ENCODE results near the gene AVEN.
A peak's percentile ranks its signal among the peaks of the same experiment; 100 is the strongest.

Gene AVEN

GRCh38 chr15:33963831-33964664 is 75.0 kb downstream of the AVEN start:
- no peaks in the 10 kb centered on the region for H3K9me3 Mint-ChIP-seq
- no peaks in the 10 kb centered on the region for H3K36me3 Mint-ChIP-seq (ENCODE audit: low read depth)
- no peak overlapping the region for H3K4me3 Mint-ChIP-seq

GRCh38 chr15:33960549-33960935 is 78.5 kb downstream of the AVEN start:
- no peak for TF ChIP-seq CTCF (IDR thresholded peaks at IDR 0.05; ENCODE audit: unreplicated experiment in 3 of 3)
- no peaks in the 10 kb centered on the region for H3K9me3 Mint-ChIP-seq
- peaks cover 4% of the 10 kb centered on the region for H3K4me1 Mint-ChIP-seq
- H3K27ac Mint-ChIP-seq: no peak overlapping the region
- no peaks in the 10 kb centered on the region for H3K36me3 Mint-ChIP-seq (ENCODE audit: low read depth)
- no peak overlapping the region for H3K4me3 Mint-ChIP-seq
- no peaks in the 10 kb centered on the region for H3K27me3 Mint-ChIP-seq (ENCODE audit: low read depth)

More at GRCh38 chr15:33963831-33964664, 75.0 kb downstream of the AVEN start:
- Mint-ChIP-seq H3K27ac (no peak overlapping the region), H3K4me1 (peaks cover 4% of the 10 kb centered on the region), H3K27me3 (ENCODE audit: low read depth) (no peaks in the 10 kb centered on the region)
- peak; percentile 57 to 66 (median 62) for TF ChIP-seq CTCF (IDR thresholded peaks at IDR 0.05; ENCODE audit: unreplicated experiment in 3 of 3)

- no peak for TF ChIP-seq CTCF (IDR thresholded peaks at IDR 0.05; ENCODE audit: unreplicated experiment in 3 of 3)
Observed at GRCh38 chr15:33959844-33960548, 79.0 kb downstream of the AVEN start.

GRCh38 chr15:33956397-33956796 is 82.6 kb downstream of the AVEN start:
- Mint-ChIP-seq H3K27ac (no peak overlapping the region), H3K4me1 (peaks cover 4% of the 10 kb centered on the region), H3K4me3 (no peak overlapping the region), H3K9me3 (peaks cover 6% of the 10 kb centered on the region), H3K36me3 (ENCODE audit: low read depth) (no peaks in the 10 kb centered on the region), H3K27me3 (ENCODE audit: low read depth) (no peaks in the 10 kb centered on the region)
- TF ChIP-seq CTCF (IDR thresholded peaks at IDR 0.05; ENCODE audit: unreplicated experiment in 3 of 3): no peak

More at GRCh38 chr15:33959844-33960548, 79.0 kb downstream of the AVEN start:
- Mint-ChIP-seq H3K4me3 (no peak overlapping the region), H3K27ac (no peak overlapping the region), H3K9me3 (no peaks in the 10 kb centered on the region), H3K27me3 (ENCODE audit: low read depth) (no peaks in the 10 kb centered on the region), H3K36me3 (ENCODE audit: low read depth) (no peaks in the 10 kb centered on the region), H3K4me1 (peaks cover 4% of the 10 kb centered on the region)

- no peak for TF ChIP-seq CTCF (IDR thresholded peaks at IDR 0.05; ENCODE audit: unreplicated experiment in 3 of 3)
- peaks cover 4% of the 10 kb centered on the region for H3K4me1 Mint-ChIP-seq
Observed at GRCh38 chr15:33955945-33956344, 83.1 kb downstream of the AVEN start.

More at GRCh38 chr15:33955945-33956344, 83.1 kb downstream of the AVEN start:
- H3K27ac Mint-ChIP-seq: no peak overlapping the region
- no peaks in the 10 kb centered on the region for H3K36me3 Mint-ChIP-seq (ENCODE audit: low read depth)
- H3K4me3 Mint-ChIP-seq: no peak overlapping the region
- no peaks in the 10 kb centered on the region for H3K27me3 Mint-ChIP-seq (ENCODE audit: low read depth)
- H3K9me3 Mint-ChIP-seq: peaks cover 6% of the 10 kb centered on the region

Data from nephron (organoid).